ENCODE results near the gene ACADL. TPM values are rescaled to one million over a fixed set of nuclear protein-coding genes. Genes with fewer than 3 reads are reported as not detected.

Gene ACADL
- total and polyA plus RNA-seq, 2 of the 8 experiments (the other 6 are each of a cell fraction or from before 2014, with no cell fraction given), result 0.11 to 0.34 TPM

- TF ChIP-seq, protein P1, sequence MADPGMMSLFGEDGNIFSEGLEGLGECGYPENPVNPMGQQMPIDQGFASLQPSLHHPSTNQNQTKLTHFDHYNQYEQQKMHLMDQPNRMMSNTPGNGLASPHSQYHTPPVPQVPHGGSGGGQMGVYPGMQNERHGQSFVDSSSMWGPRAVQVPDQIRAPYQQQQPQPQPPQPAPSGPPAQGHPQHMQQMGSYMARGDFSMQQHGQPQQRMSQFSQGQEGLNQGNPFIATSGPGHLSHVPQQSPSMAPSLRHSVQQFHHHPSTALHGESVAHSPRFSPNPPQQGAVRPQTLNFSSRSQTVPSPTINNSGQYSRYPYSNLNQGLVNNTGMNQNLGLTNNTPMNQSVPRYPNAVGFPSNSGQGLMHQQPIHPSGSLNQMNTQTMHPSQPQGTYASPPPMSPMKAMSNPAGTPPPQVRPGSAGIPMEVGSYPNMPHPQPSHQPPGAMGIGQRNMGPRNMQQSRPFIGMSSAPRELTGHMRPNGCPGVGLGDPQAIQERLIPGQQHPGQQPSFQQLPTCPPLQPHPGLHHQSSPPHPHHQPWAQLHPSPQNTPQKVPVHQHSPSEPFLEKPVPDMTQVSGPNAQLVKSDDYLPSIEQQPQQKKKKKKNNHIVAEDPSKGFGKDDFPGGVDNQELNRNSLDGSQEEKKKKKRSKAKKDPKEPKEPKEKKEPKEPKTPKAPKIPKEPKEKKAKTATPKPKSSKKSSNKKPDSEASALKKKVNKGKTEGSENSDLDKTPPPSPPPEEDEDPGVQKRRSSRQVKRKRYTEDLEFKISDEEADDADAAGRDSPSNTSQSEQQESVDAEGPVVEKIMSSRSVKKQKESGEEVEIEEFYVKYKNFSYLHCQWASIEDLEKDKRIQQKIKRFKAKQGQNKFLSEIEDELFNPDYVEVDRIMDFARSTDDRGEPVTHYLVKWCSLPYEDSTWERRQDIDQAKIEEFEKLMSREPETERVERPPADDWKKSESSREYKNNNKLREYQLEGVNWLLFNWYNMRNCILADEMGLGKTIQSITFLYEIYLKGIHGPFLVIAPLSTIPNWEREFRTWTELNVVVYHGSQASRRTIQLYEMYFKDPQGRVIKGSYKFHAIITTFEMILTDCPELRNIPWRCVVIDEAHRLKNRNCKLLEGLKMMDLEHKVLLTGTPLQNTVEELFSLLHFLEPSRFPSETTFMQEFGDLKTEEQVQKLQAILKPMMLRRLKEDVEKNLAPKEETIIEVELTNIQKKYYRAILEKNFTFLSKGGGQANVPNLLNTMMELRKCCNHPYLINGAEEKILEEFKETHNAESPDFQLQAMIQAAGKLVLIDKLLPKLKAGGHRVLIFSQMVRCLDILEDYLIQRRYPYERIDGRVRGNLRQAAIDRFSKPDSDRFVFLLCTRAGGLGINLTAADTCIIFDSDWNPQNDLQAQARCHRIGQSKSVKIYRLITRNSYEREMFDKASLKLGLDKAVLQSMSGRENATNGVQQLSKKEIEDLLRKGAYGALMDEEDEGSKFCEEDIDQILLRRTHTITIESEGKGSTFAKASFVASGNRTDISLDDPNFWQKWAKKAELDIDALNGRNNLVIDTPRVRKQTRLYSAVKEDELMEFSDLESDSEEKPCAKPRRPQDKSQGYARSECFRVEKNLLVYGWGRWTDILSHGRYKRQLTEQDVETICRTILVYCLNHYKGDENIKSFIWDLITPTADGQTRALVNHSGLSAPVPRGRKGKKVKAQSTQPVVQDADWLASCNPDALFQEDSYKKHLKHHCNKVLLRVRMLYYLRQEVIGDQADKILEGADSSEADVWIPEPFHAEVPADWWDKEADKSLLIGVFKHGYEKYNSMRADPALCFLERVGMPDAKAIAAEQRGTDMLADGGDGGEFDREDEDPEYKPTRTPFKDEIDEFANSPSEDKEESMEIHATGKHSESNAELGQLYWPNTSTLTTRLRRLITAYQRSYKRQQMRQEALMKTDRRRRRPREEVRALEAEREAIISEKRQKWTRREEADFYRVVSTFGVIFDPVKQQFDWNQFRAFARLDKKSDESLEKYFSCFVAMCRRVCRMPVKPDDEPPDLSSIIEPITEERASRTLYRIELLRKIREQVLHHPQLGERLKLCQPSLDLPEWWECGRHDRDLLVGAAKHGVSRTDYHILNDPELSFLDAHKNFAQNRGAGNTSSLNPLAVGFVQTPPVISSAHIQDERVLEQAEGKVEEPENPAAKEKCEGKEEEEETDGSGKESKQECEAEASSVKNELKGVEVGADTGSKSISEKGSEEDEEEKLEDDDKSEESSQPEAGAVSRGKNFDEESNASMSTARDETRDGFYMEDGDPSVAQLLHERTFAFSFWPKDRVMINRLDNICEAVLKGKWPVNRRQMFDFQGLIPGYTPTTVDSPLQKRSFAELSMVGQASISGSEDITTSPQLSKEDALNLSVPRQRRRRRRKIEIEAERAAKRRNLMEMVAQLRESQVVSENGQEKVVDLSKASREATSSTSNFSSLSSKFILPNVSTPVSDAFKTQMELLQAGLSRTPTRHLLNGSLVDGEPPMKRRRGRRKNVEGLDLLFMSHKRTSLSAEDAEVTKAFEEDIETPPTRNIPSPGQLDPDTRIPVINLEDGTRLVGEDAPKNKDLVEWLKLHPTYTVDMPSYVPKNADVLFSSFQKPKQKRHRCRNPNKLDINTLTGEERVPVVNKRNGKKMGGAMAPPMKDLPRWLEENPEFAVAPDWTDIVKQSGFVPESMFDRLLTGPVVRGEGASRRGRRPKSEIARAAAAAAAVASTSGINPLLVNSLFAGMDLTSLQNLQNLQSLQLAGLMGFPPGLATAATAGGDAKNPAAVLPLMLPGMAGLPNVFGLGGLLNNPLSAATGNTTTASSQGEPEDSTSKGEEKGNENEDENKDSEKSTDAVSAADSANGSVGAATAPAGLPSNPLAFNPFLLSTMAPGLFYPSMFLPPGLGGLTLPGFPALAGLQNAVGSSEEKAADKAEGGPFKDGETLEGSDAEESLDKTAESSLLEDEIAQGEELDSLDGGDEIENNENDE (IDR thresholded peaks at IDR 0.05; ENCODE audit: insufficient replicate concordance, low read length), result no peak
- TF ChIP-seq, protein P2, sequence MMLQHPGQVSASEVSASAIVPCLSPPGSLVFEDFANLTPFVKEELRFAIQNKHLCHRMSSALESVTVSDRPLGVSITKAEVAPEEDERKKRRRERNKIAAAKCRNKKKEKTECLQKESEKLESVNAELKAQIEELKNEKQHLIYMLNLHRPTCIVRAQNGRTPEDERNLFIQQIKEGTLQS (IDR thresholded peaks at IDR 0.05; ENCODE audit: insufficient read depth, low read depth, low read length), result no peak
- TF ChIP-seq SP4 (IDR thresholded peaks at IDR 0.05; ENCODE audit: low read length), result no peak
- TF ChIP-seq BRCA1 (IDR thresholded peaks at IDR 0.05; ENCODE audit: low read depth, low read length), result no peak
- no peak for TF ChIP-seq TAF1 (IDR thresholded peaks at IDR 0.05; ENCODE audit: low read depth, low read length)
- no peak for TF ChIP-seq NRF1 (IDR thresholded peaks at IDR 0.05; ENCODE audit: low read depth, low read length)
- no peak for TF ChIP-seq ATF2 (IDR thresholded peaks at IDR 0.05; ENCODE audit: low read length)
These were observed 8.2 kb upstream of the ACADL start (continued) for GRCh38 chr2:210233487-210233886.

All from H1 (cell line).